ENCODE results near the gene LTK. TPM values are rescaled to one million over a fixed set of nuclear protein-coding genes. Genes with fewer than 3 reads are reported as not detected.

LTK gene
- polyA plus RNA-seq, 1 donor: 14.7 TPM

DNA sequence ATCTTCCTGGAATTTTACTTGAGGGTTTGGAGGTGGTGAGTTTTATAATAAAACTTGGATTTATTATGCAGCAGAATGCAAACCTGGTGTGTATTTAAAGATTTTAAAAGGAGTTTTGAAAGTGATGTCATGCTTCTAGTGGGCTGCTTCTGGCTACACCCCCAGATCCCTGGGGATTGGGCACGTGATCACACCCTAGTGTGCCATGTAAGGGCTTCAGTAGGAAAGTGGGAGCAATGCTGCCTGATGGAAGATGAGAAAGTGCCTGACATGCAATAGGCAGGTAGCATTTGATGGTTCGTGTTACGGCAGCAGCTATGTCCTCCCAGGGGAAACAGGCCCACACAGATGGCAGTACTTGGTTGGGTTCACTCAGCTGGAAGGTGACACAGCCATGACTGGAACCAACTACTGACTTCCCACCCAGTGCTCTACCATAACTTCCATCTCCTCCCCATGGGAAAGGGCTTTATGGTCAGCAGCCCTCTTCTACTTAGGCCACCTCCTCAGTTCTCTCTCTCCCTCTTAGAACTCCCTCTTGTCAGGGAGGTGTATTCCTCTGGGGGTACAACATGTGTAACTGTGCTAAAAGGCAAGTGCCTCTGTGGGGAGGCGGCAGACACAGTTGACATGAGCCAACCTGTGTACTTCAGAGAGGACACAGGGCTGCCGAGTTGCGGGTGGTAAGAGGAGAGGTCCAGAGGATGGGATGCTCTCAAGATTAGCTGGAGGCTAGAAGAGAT lies 14.3 kb downstream of the LTK start:
- peaks cover 58% of the 10 kb centered on the region for H3K27me3 ChIP-seq (ENCODE audit: control insufficient read depth, insufficient read depth, low read length)
- no peak for DNase-seq
- peaks cover 15% of the 10 kb centered on the region for H3K4me1 ChIP-seq (ENCODE audit: control insufficient read depth, insufficient read depth, low read length)
- peaks cover 28% of the 10 kb centered on the region for H3K36me3 ChIP-seq (ENCODE audit: control insufficient read depth, insufficient read depth, low read length)
- peaks cover 10% of the 10 kb centered on the region for H3K9me3 ChIP-seq (ENCODE audit: control insufficient read depth, low read depth, low read length)
- H3K4me3 ChIP-seq (ENCODE audit: low read length): no peak overlapping the region
- no CpG with 5 or more reads among the region's 6 CpGs for WGBS (ENCODE audit: insufficient coverage, low lambda C conversion rate)
- H3K27ac ChIP-seq (ENCODE audit: low read length): no peak overlapping the region

DNA sequence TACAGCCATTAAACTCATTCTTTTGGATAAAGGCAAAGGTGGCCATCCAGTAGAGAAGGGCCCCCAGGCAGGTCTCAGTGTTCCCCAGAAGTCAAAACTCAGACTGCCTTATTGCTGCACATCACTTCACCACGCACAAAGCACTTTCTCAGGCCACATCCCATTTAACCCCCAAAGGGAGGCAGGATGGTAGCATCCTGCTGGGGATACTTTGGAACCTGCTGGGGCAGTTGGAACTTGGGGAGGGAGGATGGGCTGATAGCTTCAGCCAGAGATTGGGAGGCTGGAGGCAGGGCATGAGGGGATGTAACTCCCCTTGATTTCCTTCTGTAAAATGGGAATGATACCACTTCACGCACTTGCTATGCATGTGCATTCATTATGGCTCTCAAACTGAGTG lies 15.0 kb downstream of the LTK start:
- no peak overlapping the region for H3K4me3 ChIP-seq (ENCODE audit: low read length)
- peaks cover 56% of the 10 kb centered on the region for H3K27me3 ChIP-seq (ENCODE audit: control insufficient read depth, insufficient read depth, low read length)
- no peak overlapping the region for H3K27ac ChIP-seq (ENCODE audit: low read length)
- peaks cover 10% of the 10 kb centered on the region for H3K9me3 ChIP-seq (ENCODE audit: control insufficient read depth, low read depth, low read length)
- DNase-seq: no peak
- WGBS (ENCODE audit: insufficient coverage, low lambda C conversion rate): no CpG with 5 or more reads among the region's 2 CpGs
- peaks cover 24% of the 10 kb centered on the region for H3K36me3 ChIP-seq (ENCODE audit: control insufficient read depth, insufficient read depth, low read length)
- H3K4me1 ChIP-seq (ENCODE audit: control insufficient read depth, insufficient read depth, low read length): peaks cover 15% of the 10 kb centered on the region

DNA sequence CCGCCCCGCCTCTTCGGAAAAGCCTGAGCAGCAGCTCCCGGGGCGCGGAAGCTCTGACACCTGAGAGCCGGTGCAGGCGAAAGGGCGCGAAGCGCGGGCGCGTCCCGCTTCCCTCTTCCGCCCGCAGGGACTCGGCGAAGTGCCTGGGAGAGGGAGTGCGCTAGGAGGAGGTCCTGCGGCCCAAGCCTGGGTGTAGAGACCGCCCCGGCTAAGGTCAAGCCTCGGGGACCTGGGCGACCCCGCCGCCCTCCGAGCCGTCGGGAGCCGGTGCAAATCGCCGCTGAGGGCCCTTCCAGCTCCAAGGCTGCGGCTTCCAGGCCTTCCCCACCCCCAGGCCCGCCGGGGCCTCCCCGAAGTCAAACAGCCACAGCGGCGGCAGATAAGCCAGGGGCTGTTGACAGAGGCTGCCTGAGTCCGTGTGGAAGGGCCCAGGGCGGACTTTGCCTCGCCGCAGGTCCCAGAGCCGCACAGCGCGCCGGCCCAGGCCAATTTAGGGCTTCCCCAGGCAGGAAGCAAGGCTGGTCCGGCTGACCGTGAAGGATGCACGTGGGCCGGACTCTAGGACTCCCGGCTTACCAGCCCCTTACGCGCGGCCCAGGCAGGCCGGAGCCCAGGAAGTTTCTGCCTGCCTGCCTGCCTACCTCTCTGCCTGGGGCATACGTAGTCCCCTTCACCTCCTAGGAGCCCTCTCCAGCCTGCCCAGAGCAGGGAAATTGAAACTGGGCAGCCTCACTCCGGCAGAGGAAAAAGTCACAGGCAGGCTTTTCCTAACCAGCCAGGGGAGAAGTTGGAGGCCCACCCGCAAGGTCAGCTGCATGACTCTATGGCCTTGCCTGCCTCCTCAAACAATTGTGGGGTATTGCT lies 17.7 kb downstream of the LTK start:
- Histone ChIP-seq H3K36me3 (ENCODE audit: control insufficient read depth, insufficient read depth, low read length) (peaks cover 2% of the 10 kb centered on the region), H3K4me3 (ENCODE audit: low read length) (peak overlapping the region; percentile 76), H3K9me3 (ENCODE audit: control insufficient read depth, low read depth, low read length) (no peaks in the 10 kb centered on the region), H3K27ac (ENCODE audit: low read length) (peak overlapping the region; percentile 96), H3K4me1 (ENCODE audit: control insufficient read depth, insufficient read depth, low read length) (peaks cover 26% of the 10 kb centered on the region), H3K27me3 (ENCODE audit: control insufficient read depth, insufficient read depth, low read length) (peaks cover 30% of the 10 kb centered on the region)
- no CpG with 5 or more reads among the region's 59 CpGs for WGBS (ENCODE audit: insufficient coverage, low lambda C conversion rate)
- DNase-seq: peak; percentile 85 to 96

DNA sequence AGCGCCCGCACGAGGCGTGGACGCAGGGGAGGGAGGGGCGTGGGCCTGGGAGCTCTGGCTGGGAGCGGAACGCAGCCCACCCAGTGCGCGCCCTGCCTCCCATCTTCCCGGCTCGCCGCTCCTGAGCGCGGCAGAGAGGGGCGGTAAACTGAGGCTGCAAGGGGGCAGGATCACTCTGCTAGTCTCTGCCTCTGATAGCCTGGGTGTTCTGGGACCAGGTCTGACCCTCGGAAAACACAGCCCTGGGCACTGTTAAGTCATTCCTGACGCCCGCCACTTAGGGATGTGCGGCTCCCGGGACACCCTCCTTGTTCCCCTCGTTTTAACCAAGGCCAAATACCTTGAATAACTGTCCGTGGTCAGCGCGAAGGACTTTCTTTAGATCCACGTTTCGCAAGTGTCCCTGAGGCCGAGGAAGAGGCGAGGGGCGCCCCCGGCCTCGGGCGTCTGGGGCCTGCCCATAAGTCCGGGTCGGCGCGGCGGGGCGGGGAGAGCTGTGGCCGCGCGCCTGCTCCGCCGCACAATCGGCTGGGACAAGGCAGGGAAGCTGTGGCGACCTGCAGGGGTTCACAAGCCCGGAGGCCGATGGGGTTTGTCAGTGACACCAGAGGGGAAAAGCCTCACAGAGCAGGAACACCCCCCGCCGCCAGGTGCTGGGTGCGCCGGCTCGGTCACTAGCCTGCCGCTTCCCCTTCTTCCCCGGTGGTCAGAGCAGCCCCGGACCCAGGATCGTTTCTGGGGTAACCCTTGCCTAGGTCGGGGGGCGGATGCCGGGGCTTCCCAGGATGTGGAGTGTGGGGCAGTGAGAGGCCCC lies 18.5 kb downstream of the LTK start:
- H3K27me3 ChIP-seq (ENCODE audit: control insufficient read depth, insufficient read depth, low read length): peaks cover 27% of the 10 kb centered on the region
- H3K9me3 ChIP-seq (ENCODE audit: control insufficient read depth, low read depth, low read length): no peaks in the 10 kb centered on the region
- peaks cover 2% of the 10 kb centered on the region for H3K36me3 ChIP-seq (ENCODE audit: control insufficient read depth, insufficient read depth, low read length)
- H3K27ac ChIP-seq (ENCODE audit: low read length): peak overlapping the region; percentile 96
- DNase-seq: no peak
- peak overlapping the region; percentile 76 for H3K4me3 ChIP-seq (ENCODE audit: low read length)
- peaks cover 26% of the 10 kb centered on the region for H3K4me1 ChIP-seq (ENCODE audit: control insufficient read depth, insufficient read depth, low read length)
- no CpG with 5 or more reads among the region's 60 CpGs for WGBS (ENCODE audit: insufficient coverage, low lambda C conversion rate)

DNA sequence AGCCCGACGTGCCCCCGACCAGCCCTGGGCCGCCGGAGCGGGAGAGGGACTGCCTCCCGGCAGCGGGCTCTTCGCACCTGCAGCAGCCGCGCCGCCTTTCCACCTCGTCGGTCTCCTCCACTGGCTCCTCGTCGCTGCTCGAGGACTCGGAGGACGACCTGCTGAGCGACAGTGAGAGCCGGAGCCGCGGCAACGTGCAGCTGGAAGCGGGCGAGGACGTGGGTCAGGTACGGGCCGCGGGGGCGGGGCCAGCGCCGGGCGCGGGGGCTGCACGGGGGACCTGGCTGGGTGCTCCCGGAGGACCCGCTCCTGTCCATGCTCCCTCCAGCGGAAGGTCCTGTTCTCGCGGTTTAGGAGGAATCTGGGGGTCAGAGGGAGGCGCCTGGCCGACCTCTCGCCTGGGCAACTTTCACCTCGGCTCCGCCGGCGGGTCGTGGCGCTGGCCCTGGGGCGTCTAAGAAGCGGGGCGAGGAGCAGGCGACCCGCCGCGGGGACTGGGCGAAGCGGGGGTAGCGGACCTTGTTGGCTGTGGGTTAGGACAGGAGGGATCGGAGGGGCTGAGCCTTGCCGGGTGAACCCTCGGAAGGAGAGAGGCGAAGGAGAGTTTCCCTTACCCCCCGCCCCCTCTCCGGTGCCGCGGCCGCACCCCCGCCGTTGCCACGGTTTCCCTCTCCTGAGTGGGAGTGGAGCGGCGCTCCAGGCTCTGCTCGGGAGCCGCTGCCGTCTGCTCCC lies 19.3 kb downstream of the LTK start:
- Histone ChIP-seq H3K27me3 (ENCODE audit: control insufficient read depth, insufficient read depth, low read length) (peaks cover 23% of the 10 kb centered on the region), H3K36me3 (ENCODE audit: control insufficient read depth, insufficient read depth, low read length) (peaks cover 2% of the 10 kb centered on the region), H3K4me3 (ENCODE audit: low read length) (peak overlapping the region; percentile 76), H3K27ac (ENCODE audit: low read length) (peak overlapping the region; percentile 96), H3K4me1 (ENCODE audit: control insufficient read depth, insufficient read depth, low read length) (peaks cover 26% of the 10 kb centered on the region), H3K9me3 (ENCODE audit: control insufficient read depth, low read depth, low read length) (no peaks in the 10 kb centered on the region)
- DNase-seq: peak in 1 of 2 donors; percentile 68
- WGBS (ENCODE audit: insufficient coverage, low lambda C conversion rate): no CpG with 5 or more reads among the region's 77 CpGs

DNA sequence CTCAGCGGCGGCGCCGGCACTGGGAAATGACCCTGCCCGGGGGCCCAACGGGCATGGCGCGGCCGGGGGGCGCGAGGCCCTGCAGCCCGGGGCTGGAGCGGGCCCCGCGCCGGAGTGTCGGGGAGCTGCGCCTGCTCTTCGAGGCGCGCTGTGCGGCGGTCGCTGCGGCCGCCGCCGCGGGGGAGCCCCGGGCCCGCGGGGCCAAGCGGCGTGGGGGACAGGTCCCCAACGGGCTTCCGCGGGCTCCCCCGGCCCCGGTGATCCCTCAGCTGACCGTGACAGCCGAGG lies 19.8 kb downstream of the LTK start:
- WGBS (ENCODE audit: insufficient coverage, low lambda C conversion rate): no CpG with 5 or more reads among the region's 41 CpGs
- H3K9me3 ChIP-seq (ENCODE audit: control insufficient read depth, low read depth, low read length): no peaks in the 10 kb centered on the region
- no peak for DNase-seq
- peaks cover 23% of the 10 kb centered on the region for H3K27me3 ChIP-seq (ENCODE audit: control insufficient read depth, insufficient read depth, low read length)
- peaks cover 26% of the 10 kb centered on the region for H3K4me1 ChIP-seq (ENCODE audit: control insufficient read depth, insufficient read depth, low read length)
- peaks cover 2% of the 10 kb centered on the region for H3K36me3 ChIP-seq (ENCODE audit: control insufficient read depth, insufficient read depth, low read length)
- H3K4me3 ChIP-seq (ENCODE audit: low read length): peak overlapping the region; percentile 76
- peak overlapping the region; percentile 96 for H3K27ac ChIP-seq (ENCODE audit: low read length)

DNA sequence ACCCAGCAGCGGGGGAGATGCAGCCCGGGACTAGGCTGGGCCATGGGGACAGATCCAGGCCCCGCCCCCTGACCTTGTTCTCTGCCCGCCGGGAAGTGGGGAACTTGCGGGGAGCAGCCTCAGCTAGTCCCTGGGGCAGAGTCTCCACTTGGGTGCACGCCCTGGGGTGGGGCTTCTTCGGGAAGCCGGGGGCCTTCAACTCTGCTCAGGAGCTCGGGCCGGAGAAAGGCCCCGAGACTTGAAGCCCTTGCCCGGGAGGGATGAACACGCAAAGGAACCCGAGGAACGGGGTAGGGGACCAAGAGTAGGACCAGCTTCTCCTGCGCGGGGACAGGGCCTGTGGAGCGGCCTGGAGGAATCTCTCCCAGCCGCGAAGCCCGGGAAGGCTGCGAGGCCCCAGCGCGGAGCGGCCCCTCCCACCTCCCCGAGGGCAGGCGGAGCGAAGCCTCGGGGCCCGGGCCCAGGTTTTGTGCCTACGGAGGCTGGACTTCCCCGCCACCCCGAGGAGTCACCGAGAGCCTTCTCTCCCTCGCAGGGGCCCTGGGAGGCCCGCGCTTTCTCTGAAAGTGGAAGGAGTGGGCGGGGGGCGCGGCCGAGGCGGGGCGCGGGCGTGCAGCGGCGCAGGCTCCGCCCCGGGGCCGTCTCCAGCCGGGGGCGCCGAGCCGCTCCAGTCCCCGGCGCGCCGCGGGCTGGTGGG lies 20.3 kb downstream of the LTK start, which contains the start of gene ITPKA:
Gene ITPKA, plus strand, starts transcription at position 670 of the 697 bp plus-strand sequence. CDS start 54 bp downstream, outside the sequence.
- peak; percentile 93 to 98 for DNase-seq
- Histone ChIP-seq H3K4me3 (ENCODE audit: low read length) (peak within 1 kb of the TSS; percentile 76), H3K36me3 (ENCODE audit: control insufficient read depth, insufficient read depth, low read length) (peaks cover 1% of the 10 kb centered on the region), H3K9me3 (ENCODE audit: control insufficient read depth, low read depth, low read length) (no peaks in the 10 kb centered on the region), H3K4me1 (ENCODE audit: control insufficient read depth, insufficient read depth, low read length) (peaks cover 26% of the 10 kb centered on the region), H3K27ac (ENCODE audit: low read length) (peak within 1 kb of the TSS; percentile 100), H3K27me3 (ENCODE audit: control insufficient read depth, insufficient read depth, low read length) (peaks cover 23% of the 10 kb centered on the region)
- no CpG with 5 or more reads among the region's 60 CpGs for WGBS (ENCODE audit: insufficient coverage, low lambda C conversion rate)

DNA sequence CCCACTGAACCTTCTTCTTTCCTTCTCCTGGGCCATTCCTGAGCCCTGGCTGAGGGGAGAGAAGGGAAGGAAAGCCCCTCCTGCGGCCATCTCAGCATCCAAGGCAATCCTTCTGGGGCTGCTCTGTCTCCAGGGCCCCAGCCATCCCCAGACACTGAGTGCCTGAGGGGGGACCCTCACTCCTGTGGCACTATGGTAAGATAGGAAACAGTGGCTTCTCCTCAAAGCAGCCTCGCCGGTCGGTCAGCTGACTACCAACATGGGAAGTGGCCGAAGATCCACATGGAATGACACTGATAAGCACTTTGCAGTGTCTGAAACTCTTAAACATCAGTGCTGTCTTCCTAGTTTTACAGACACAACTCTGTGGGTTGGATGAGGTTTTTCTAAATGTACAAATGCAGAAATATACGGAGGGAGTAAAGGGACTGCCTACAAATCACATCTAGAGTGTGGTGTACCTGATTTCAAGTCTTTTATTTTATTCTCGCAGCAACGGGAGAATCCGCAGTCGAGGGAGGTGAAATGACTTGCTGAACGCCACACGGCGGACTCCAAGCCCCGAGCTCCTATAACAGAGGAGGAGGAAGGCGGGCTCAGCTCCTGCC lies 20.9 kb downstream of the LTK start:
- Histone ChIP-seq H3K27me3 (ENCODE audit: control insufficient read depth, insufficient read depth, low read length) (peaks cover 23% of the 10 kb centered on the region), H3K4me3 (ENCODE audit: low read length) (peak overlapping the region; percentile 64), H3K36me3 (ENCODE audit: control insufficient read depth, insufficient read depth, low read length) (no peaks in the 10 kb centered on the region), H3K4me1 (ENCODE audit: control insufficient read depth, insufficient read depth, low read length) (peaks cover 29% of the 10 kb centered on the region), H3K9me3 (ENCODE audit: control insufficient read depth, low read depth, low read length) (no peaks in the 10 kb centered on the region), H3K27ac (ENCODE audit: low read length) (peak overlapping the region; percentile 100)
- no CpG with 5 or more reads among the region's 15 CpGs for WGBS (ENCODE audit: insufficient coverage, low lambda C conversion rate)
- peak in 1 of 2 donors; percentile 69 for DNase-seq

DNA sequence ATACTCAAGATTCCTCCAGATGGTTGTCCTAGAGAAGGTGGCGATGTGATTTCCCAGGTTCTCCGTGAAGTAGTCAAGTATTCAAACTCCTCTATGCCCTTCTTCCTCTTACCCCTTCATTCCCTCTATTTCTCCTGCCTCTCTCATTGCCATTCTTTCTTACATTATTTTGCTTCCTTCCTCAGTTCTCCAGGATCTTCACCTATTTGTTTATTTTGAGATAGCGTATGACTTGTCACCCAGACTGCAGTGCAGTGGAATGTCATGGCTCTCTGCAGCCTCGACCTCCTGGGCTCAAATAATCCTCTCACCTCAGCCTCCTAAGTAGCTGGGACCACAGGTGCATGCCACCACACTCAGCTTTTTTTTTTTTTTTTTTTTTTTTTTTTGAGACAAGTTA lies 21.7 kb downstream of the LTK start:
- peak overlapping the region; percentile 100 for H3K27ac ChIP-seq (ENCODE audit: low read length)

More for the DNA sequence above, 21.7 kb downstream of the LTK start:
- 80% methylated on average over 1 of the region's 4 CpGs for WGBS (ENCODE audit: insufficient coverage, low lambda C conversion rate)
- peaks cover 23% of the 10 kb centered on the region for H3K27me3 ChIP-seq (ENCODE audit: control insufficient read depth, insufficient read depth, low read length)
- DNase-seq: no peak
- H3K9me3 ChIP-seq (ENCODE audit: control insufficient read depth, low read depth, low read length): no peaks in the 10 kb centered on the region
- H3K4me3 ChIP-seq (ENCODE audit: low read length): no peak overlapping the region
- H3K4me1 ChIP-seq (ENCODE audit: control insufficient read depth, insufficient read depth, low read length): peaks cover 29% of the 10 kb centered on the region
- no peaks in the 10 kb centered on the region for H3K36me3 ChIP-seq (ENCODE audit: control insufficient read depth, insufficient read depth, low read length)

Data from large intestine (tissue), 3 donors.